ENCODE measurements around the gene FLNB. TPM values are rescaled to one million over a fixed set of nuclear protein-coding genes. Genes with fewer than 3 reads are reported as not detected.

Gene FLNB
- total and polyA plus RNA-seq, 9 of the 15 experiments (the other 6 are each of a cell fraction or from before 2014, with no cell fraction given), result 9.4 to 48.1 (median 25.6) TPM

DNA sequence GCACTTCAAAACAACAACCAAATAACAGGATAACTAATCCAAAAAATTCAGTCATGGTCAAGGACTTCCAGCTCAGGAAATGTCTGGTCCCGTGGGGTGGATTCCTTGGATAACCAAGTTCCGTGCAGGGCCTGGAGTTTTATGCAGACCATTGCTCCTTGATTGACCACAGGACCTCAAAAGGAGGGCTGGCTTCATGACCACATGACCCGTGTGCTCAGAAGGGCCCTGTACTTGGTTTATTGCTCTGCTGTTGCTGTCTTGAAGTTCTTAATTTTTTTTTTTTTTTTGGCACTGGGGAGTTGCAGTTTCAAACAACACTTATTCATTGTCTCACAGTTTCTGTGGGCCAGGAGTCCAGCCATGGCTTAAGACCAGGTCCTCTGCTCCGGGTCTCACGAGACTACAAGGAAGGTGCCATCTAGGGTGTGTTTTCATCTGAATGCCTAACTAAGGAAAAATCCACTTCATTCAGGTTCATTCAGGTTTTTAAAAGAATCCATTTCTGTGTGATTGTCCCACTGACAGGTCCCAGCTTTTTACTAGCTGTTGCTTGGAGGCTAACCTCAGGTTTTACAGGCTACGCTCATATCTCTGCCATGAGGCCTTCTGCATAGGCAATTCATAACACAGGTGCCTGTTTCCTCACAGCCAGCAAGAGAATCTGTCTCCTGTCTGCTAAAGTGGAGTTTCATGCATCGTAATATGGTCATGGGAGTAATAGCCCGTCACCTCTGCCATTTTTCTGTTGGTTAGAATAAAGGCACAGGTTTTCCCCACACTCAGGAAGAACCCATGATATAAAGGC is 65.3 kb downstream of the FLNB start:
- Histone ChIP-seq H2AFZ (ENCODE audit: low read depth, low read length) (no peak overlapping the region), H3K79me2 (ENCODE audit: control insufficient read depth, insufficient read depth, low read length) (peaks cover 8% of the 10 kb centered on the region; the same call in 1 of the 3 replicates), H3K4me1 (replicated peaks in 1 of 2; ENCODE audit: control insufficient read depth in 2 of 2, insufficient read depth in 2 of 2, low read length in 2 of 2) (peaks cover 2 to 7% of the 10 kb centered on the region in 2 experiments; a peak in 3 of 5 replicates), H3K27me3 (ENCODE audit: control insufficient read depth in 2 of 2, insufficient read depth in 2 of 2, low read length in 2 of 2) (no peaks in the 10 kb centered on the region), H3K36me3 (ENCODE audit: control insufficient read depth, insufficient read depth, low read length) (peaks cover 14% of the 10 kb centered on the region; the same call in 2 of the 3 replicates), H3K4me3 (no peak overlapping the region), H3K27ac (ENCODE audit: extremely low read depth, low read depth, low read length) (no peak overlapping the region), H4K20me1 (replicated peaks; ENCODE audit: control insufficient read depth, insufficient read depth, low read length) (no peaks in the 10 kb centered on the region), H3K4me2 (ENCODE audit: insufficient read depth, low read length) (no peak overlapping the region), H3K9ac (ENCODE audit: insufficient read depth in 1 of 2, low read depth in 2 of 2, low read length in 2 of 2) (no peak overlapping the region), H3K9me3 (replicated peaks; ENCODE audit: control insufficient read depth, insufficient read depth, low read depth, low read length) (no peaks in the 10 kb centered on the region), H3K9me1 (ENCODE audit: control insufficient read depth, insufficient read depth, low read length) (no peaks in the 10 kb centered on the region)
- intact Hi-C loops (cut with micrococcal nuclease), result no loop called here
- BruUV-seq (replicated peaks), result no TSS peak
- ATAC-seq (no peak), FAIRE-seq (no peak), DNase-seq (ENCODE audit: extremely low read depth in 1 of 4, low spot score in 3 of 4) (no peak)
- TF ChIP-seq, protein P1, sequence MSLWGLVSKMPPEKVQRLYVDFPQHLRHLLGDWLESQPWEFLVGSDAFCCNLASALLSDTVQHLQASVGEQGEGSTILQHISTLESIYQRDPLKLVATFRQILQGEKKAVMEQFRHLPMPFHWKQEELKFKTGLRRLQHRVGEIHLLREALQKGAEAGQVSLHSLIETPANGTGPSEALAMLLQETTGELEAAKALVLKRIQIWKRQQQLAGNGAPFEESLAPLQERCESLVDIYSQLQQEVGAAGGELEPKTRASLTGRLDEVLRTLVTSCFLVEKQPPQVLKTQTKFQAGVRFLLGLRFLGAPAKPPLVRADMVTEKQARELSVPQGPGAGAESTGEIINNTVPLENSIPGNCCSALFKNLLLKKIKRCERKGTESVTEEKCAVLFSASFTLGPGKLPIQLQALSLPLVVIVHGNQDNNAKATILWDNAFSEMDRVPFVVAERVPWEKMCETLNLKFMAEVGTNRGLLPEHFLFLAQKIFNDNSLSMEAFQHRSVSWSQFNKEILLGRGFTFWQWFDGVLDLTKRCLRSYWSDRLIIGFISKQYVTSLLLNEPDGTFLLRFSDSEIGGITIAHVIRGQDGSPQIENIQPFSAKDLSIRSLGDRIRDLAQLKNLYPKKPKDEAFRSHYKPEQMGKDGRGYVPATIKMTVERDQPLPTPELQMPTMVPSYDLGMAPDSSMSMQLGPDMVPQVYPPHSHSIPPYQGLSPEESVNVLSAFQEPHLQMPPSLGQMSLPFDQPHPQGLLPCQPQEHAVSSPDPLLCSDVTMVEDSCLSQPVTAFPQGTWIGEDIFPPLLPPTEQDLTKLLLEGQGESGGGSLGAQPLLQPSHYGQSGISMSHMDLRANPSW (CRISPR knock-in tag; IDR thresholded peaks at IDR 0.05), result no peak
- TF ChIP-seq, protein P2, sequence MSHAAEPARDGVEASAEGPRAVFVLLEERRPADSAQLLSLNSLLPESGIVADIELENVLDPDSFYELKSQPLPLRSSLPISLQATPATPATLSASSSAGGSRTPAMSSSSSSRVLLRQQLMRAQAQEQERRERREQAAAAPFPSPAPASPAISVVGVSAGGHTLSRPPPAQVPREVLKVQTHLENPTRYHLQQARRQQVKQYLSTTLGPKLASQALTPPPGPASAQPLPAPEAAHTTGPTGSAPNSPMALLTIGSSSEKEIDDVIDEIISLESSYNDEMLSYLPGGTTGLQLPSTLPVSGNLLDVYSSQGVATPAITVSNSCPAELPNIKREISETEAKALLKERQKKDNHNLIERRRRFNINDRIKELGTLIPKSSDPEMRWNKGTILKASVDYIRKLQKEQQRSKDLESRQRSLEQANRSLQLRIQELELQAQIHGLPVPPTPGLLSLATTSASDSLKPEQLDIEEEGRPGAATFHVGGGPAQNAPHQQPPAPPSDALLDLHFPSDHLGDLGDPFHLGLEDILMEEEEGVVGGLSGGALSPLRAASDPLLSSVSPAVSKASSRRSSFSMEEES (CRISPR knock-in tag; IDR thresholded peaks at IDR 0.05), result no peak
- TF ChIP-seq ZNF551 (CRISPR knock-in tag; IDR thresholded peaks at IDR 0.05) (no peak), KDM5B (IDR thresholded peaks at IDR 0.05; ENCODE audit: insufficient replicate concordance, low read depth, low read length) (no peak), ZNF695 (CRISPR knock-in tag; IDR thresholded peaks at IDR 0.05) (no peak), KLF6 (CRISPR knock-in tag; IDR thresholded peaks at IDR 0.05; ENCODE audit: borderline replicate concordance) (no peak), ZKSCAN8 (CRISPR knock-in tag; IDR thresholded peaks at IDR 0.05) (no peak)
- TF ChIP-seq, protein P3, sequence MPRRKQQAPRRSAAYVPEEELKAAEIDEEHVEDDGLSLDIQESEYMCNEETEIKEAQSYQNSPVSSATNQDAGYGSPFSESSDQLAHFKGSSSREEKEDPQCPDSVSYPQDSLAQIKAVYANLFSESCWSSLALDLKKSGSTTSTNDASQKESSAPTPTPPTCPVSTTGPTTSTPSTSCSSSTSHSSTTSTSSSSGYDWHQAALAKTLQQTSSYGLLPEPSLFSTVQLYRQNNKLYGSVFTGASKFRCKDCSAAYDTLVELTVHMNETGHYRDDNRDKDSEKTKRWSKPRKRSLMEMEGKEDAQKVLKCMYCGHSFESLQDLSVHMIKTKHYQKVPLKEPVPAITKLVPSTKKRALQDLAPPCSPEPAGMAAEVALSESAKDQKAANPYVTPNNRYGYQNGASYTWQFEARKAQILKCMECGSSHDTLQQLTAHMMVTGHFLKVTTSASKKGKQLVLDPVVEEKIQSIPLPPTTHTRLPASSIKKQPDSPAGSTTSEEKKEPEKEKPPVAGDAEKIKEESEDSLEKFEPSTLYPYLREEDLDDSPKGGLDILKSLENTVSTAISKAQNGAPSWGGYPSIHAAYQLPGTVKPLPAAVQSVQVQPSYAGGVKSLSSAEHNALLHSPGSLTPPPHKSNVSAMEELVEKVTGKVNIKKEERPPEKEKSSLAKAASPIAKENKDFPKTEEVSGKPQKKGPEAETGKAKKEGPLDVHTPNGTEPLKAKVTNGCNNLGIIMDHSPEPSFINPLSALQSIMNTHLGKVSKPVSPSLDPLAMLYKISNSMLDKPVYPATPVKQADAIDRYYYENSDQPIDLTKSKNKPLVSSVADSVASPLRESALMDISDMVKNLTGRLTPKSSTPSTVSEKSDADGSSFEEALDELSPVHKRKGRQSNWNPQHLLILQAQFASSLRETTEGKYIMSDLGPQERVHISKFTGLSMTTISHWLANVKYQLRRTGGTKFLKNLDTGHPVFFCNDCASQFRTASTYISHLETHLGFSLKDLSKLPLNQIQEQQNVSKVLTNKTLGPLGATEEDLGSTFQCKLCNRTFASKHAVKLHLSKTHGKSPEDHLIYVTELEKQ (CRISPR knock-in tag; IDR thresholded peaks at IDR 0.05), result no peak
- WGBS (ENCODE audit: insufficient coverage, low coverage, missing lambda C conversion rate), result 83% methylated on average over 7 of the region's 8 CpGs
- ChIA-PET POLR2A (interaction anchor here (0.8 to 1.0 kb wide), 2 partner anchors 14 to 19 kb away, joined by 3 read pairs; no protein-coding TSS in a partner anchor), CTCF (ENCODE audit: low intra/inter-chr PET ratio) (no interaction called here)
- in situ Hi-C loops (cut with MboI), result no loop called here

All from K562 (cell line).